PC-3 (cell line): ENCODE measurements around the gene MAP6. TPM values are rescaled to one million over a fixed set of nuclear protein-coding genes. Genes with fewer than 3 reads are reported as not detected.

Experiments used
- ATAC-seq: fragments of 200-7000 bp; cut with Tn5 transposase; 2 replicates; pipeline ENCODE4 v1.9.1; 2020; ENCODE audit warnings: mild to moderate bottlenecking, moderate library complexity
- BruUV-seq: library from RNA; stranded (reverse); fragments of 400-500 nt; replicated peaks from 2 replicates; lab custom pipeline; 2021; lab: Mats Ljungman, UMichigan
- CTCF ChIA-PET: fragments of 300-600 bp; sonication (Branson Sonifier 250); formaldehyde crosslinking; loops from one replicate; lab custom pipeline; 2022; ENCODE audit warnings: antibody characterized with exemption; lab: Charles Lee
- POLR2A ChIA-PET: fragments of 300-600 bp; sonication (Branson Sonifier 250); formaldehyde crosslinking; loops from one replicate; lab custom pipeline; 2022; ENCODE audit warnings: antibody characterized with exemption; ENCODE audit not compliant: unreplicated experiment; lab: Charles Lee
- DNase-seq: peaks from one replicate; pipeline ENCODE4 v3.0.0-alpha.2; 2015
- H2AFZ ChIP-seq: fragments of 300-600 bp; sonication (generic); 2 replicates; pipeline ENCODE4 v1.6.0; 2016; ENCODE audit warnings: antibody characterized with exemption, low read length
- H3F3A ChIP-seq: fragments of 300-600 bp; sonication (generic); one replicate; pipeline ENCODE4 v1.6.0; 2017; ENCODE audit warnings: antibody characterized with exemption, low read length, control low read depth, mild to moderate bottlenecking; ENCODE audit not compliant: unreplicated experiment
- H3K27ac ChIP-seq: fragments of 300-600 bp; sonication (generic); 2 replicates; pipeline ENCODE4 v1.5.1; 2016; ENCODE audit warnings: mild to moderate bottlenecking, low read length
- H3K27me3 ChIP-seq: fragments of 300-600 bp; sonication (generic); 2 replicates; pipeline ENCODE4 v1.6.1; 2016; ENCODE audit warnings: low read length, mixed read lengths
- H3K36me3 ChIP-seq: fragments of 300-600 bp; sonication (generic); 2 replicates; pipeline ENCODE4 v1.6.1; 2016; ENCODE audit warnings: low read depth, mixed run types, low read length, mixed read lengths
- H3K4me1 ChIP-seq: fragments of 300-600 bp; sonication (generic); 2 replicates; pipeline ENCODE4 v1.5.1; 2016; ENCODE audit warnings: low read length; ENCODE audit not compliant: insufficient read depth
- H3K4me2 ChIP-seq: fragments of 300-600 bp; sonication (generic); 2 replicates; pipeline ENCODE4 v1.6.0; 2016; ENCODE audit warnings: low read length
- H3K4me3 ChIP-seq: fragments of 300-600 bp; sonication (generic); 2 replicates; pipeline ENCODE4 v1.5.1; 2016; ENCODE audit warnings: mild to moderate bottlenecking, low read length, mixed read lengths
- H3K79me2 ChIP-seq: fragments of 300-600 bp; sonication (generic); 2 replicates; pipeline ENCODE4 v1.6.1; 2017; ENCODE audit warnings: low read length, mixed read lengths
- H3K9ac ChIP-seq: fragments of 300-600 bp; sonication (generic); 2 replicates; pipeline ENCODE4 v1.6.0; 2016; ENCODE audit warnings: mild to moderate bottlenecking, low read length
- H3K9me2 ChIP-seq: fragments of 300-600 bp; sonication (generic); replicated peaks from 2 replicates; pipeline ENCODE4 v1.6.1; 2016; ENCODE audit warnings: mixed run types, low read length, mixed read lengths
- H3K9me3 ChIP-seq: fragments of 300-600 bp; sonication (generic); 2 replicates; pipeline ENCODE4 v1.6.1; 2016; ENCODE audit warnings: low read length, mixed read lengths
- H4K20me1 ChIP-seq: fragments of 300-600 bp; sonication (generic); 2 replicates; pipeline ENCODE4 v1.6.1; 2016; ENCODE audit warnings: low read length, mixed read lengths
- CTCF ChIP-seq: fragments of 300-600 bp; sonication (generic); conservative IDR thresholded peaks from 2 replicates; pipeline ENCODE4 v1.5.1; 2017; ENCODE audit warnings: antibody characterized with exemption, low read depth, mild to moderate bottlenecking, low read length
- EZH2 ChIP-seq: fragments of 300-600 bp; sonication (generic); IDR thresholded peaks from one replicate; pipeline ENCODE4 v1.6.1; 2017; ENCODE audit warnings: antibody characterized with exemption, mild to moderate bottlenecking, low read length; ENCODE audit not compliant: unreplicated experiment
- EZH2phosphoT487 ChIP-seq: fragments of 300-600 bp; sonication (generic); IDR thresholded peaks from 2 replicates; pipeline ENCODE4 v1.6.1; 2018; ENCODE audit warnings: mild to moderate bottlenecking, antibody characterized with exemption, low read length, borderline replicate concordance
- intact Hi-C: fragments of 100-400 bp; cut with micrococcal nuclease; formaldehyde crosslinking; loops from 2 replicates; pipeline ENCODE4 v1.9.0; 2023
- total RNA-seq: library from RNA; depleted of rRNA; stranded (reverse); fragments of >200 nt; gene quantifications from 2 replicates; pipeline ENCODE4 v1.2.3, GENCODE V29; 2014

Gene MAP6
- total RNA-seq, 1 experiment from 2014 or later = 0.47 TPM

GRCh38 chr11:75592715-75593114 is 76.1 kb downstream of the MAP6 start:
- CTCF ChIA-PET = no interaction called here
- peak; percentile 54 for ATAC-seq
- Histone ChIP-seq H3K4me3 (no peak overlapping the region), H4K20me1 (no peaks in the 10 kb centered on the region), H3K27ac (no peak overlapping the region), H3K36me3 (no peaks in the 10 kb centered on the region), H3K9me3 (no peaks in the 10 kb centered on the region), H3K79me2 (no peaks in the 10 kb centered on the region), H2AFZ (no peak overlapping the region), H3F3A (no peaks in the 10 kb centered on the region), H3K4me2 (no peak overlapping the region), H3K4me1 (peaks cover 5% of the 10 kb centered on the region; the same call in 1 of the 2 replicates), H3K27me3 (no peaks in the 10 kb centered on the region), H3K9ac (no peak overlapping the region), H3K9me2 (no peaks in the 10 kb centered on the region)
- 0 out of 2 replicates have a peak, but pooled peaks have one; percentile 14 for TF ChIP-seq CTCF
- no peak for TF ChIP-seq EZH2phosphoT487
- POLR2A ChIA-PET = no interaction called here
- no TSS peak for BruUV-seq
- DNase-seq = no peak
- intact Hi-C loops = no loop called here

GRCh38 chr11:75591966-75592365 is 76.9 kb downstream of the MAP6 start:
- Histone ChIP-seq H3K4me2 (no peak overlapping the region), H3F3A (no peaks in the 10 kb centered on the region), H3K4me3 (no peak overlapping the region), H3K36me3 (no peaks in the 10 kb centered on the region), H3K79me2 (no peaks in the 10 kb centered on the region), H3K4me1 (peaks cover 5% of the 10 kb centered on the region; the same call in 1 of the 2 replicates), H3K27ac (no peak overlapping the region), H3K9me3 (no peaks in the 10 kb centered on the region), H4K20me1 (no peaks in the 10 kb centered on the region), H3K27me3 (no peaks in the 10 kb centered on the region), H2AFZ (no peak overlapping the region), H3K9me2 (no peaks in the 10 kb centered on the region), H3K9ac (no peak overlapping the region)
- ATAC-seq = no peak
- no peak for DNase-seq
- intact Hi-C loops = no loop called here
- TF ChIP-seq EZH2phosphoT487 = no peak
- TF ChIP-seq EZH2 = no peak
- no peak for TF ChIP-seq CTCF
- POLR2A ChIA-PET = no interaction called here
- CTCF ChIA-PET = no interaction called here
- BruUV-seq = no TSS peak

- ChIA-PET POLR2A (interaction anchor here (0.6 kb wide), 1 partner anchor 29 kb away, joined by 4 read pairs; no protein-coding TSS in a partner anchor), CTCF (no interaction called here)
- Histone ChIP-seq H3K9ac (no peak overlapping the region), H3F3A (no peaks in the 10 kb centered on the region), H3K79me2 (no peaks in the 10 kb centered on the region), H3K4me3 (no peak overlapping the region), H3K9me3 (no peaks in the 10 kb centered on the region), H3K36me3 (no peaks in the 10 kb centered on the region), H2AFZ (no peak overlapping the region), H3K4me2 (no peak overlapping the region), H3K27ac (no peak overlapping the region), H3K27me3 (no peaks in the 10 kb centered on the region), H3K9me2 (no peaks in the 10 kb centered on the region), H3K4me1 (peaks cover 5% of the 10 kb centered on the region; the same call in 1 of the 2 replicates), H4K20me1 (no peaks in the 10 kb centered on the region)
- no TSS peak for BruUV-seq
- DNase-seq (no peak), ATAC-seq (no peak)
- no peak for TF ChIP-seq EZH2
- no peak for TF ChIP-seq CTCF
- no peak for TF ChIP-seq EZH2phosphoT487
- intact Hi-C loops = no loop called here
Observed at GRCh38 chr11:75591371-75591770, 77.5 kb downstream of the MAP6 start.
